Uterus (tissue), 4 donors: ENCODE results near the gene SYNGR3. TPM values are rescaled to one million over a fixed set of nuclear protein-coding genes. Genes with fewer than 3 reads are reported as not detected.

Experiments
- DNase-seq, 2 donors: peaks; one replicate each; pipeline ENCODE4 v3.0.0-alpha.2; 2019 to 2020
- H3K27ac ChIP-seq, 2 donors: fragments of 200-600 bp; sonication (generic); 1 replicate in 1 of 2; 2 replicates in 1 of 2; pipeline ENCODE4 v1.5.1; 2016 to 2018
- H3K27me3 ChIP-seq, 2 donors: fragments of 200-600 bp; sonication (generic); one replicate each; pipeline ENCODE4 v1.5.1; 2018 to 2019; ENCODE audit warnings: control low read depth in 1 of 2
- H3K36me3 ChIP-seq, 2 donors: fragments of 200-600 bp; sonication (generic); one replicate each; pipeline ENCODE4 v1.5.1; 2019; ENCODE audit warnings: control low read depth in 1 of 2
- H3K4me1 ChIP-seq, 2 donors: fragments of 200-600 bp; sonication (generic); one replicate each; pipeline ENCODE4 v1.5.1; 2018 to 2019; ENCODE audit warnings: control low read depth in 1 of 2
- H3K4me3 ChIP-seq, 2 donors: fragments of 200-600 bp; sonication (generic); 1 replicate in 1 of 2; 2 replicates in 1 of 2; pipeline ENCODE4 v1.5.1; 2018 to 2019; ENCODE audit warnings: mild to moderate bottlenecking in 1 of 2
- H3K9me3 ChIP-seq, 2 donors: fragments of 200-600 bp; sonication (generic); one replicate each; pipeline ENCODE4 v1.5.1; 2019; ENCODE audit warnings: control low read depth in 1 of 2
- CTCF ChIP-seq, 4 experiments: fragments of 200-600 bp in 2 of 4; fragments of 450-650 bp in 2 of 4; sonication (generic) in 2 of 4; IDR thresholded peaks; one replicate each; pipeline ENCODE4 v1.5.1; 2016 to 2019; ENCODE audit warnings: antibody characterized with exemption in 4 of 4, mild to moderate bottlenecking in 2 of 4, moderate library complexity in 1 of 4
- POLR2A ChIP-seq, 2 donors: fragments of 450-650 bp; IDR thresholded peaks; one replicate each; pipeline ENCODE4 v1.6.1; 2016; ENCODE audit warnings: antibody characterized with exemption in 2 of 2, mild to moderate bottlenecking in 1 of 2, moderate library complexity in 1 of 2
- intact Hi-C: fragments of 100-400 bp; cut with DNase I; formaldehyde crosslinking; loops from one replicate; pipeline ENCODE4 v1.15.1; 2023; ENCODE audit warnings: low total_unique reads
- total RNA-seq, 4 donors: library from RNA; depleted of rRNA in 3 of 4; stranded (reverse); fragments of >200 nt in 3 of 4; gene quantifications; one replicate each; pipeline versions ENCODE4 v1.1.0 to v1.2.4, GENCODE V29; 2014 to 2023
- donor health status: DM: yes; HTN: yes; CAD: no.

SYNGR3 gene
- total RNA-seq, 4 donors from 2014 or later: 1.5 TPM; not detected in 3

- H3K36me3 ChIP-seq: no peaks in the 10 kb centered on the region
- H3K27ac ChIP-seq: no peak overlapping the region
- peaks cover 0 to 14% of the 10 kb centered on the region in 2 donors for H3K27me3 ChIP-seq
- TF ChIP-seq POLR2A (IDR thresholded peaks at IDR 0.05): no peak
- TF ChIP-seq CTCF (IDR thresholded peaks at IDR 0.05): no peak
- no peak for DNase-seq
- intact Hi-C loops: no loop called here
- no peak overlapping the region for H3K4me3 ChIP-seq
- no peaks in the 10 kb centered on the region for H3K9me3 ChIP-seq
- peaks cover 0 to 6% of the 10 kb centered on the region in 2 donors for H3K4me1 ChIP-seq
These were observed 11.9 kb upstream of the SYNGR3 start for GRCh38 chr16:1977875-1978268.

GRCh38 chr16:1978476-1979120 lies 11.2 kb upstream of the SYNGR3 start:
- intact Hi-C loops: no loop called here
- TF ChIP-seq CTCF (IDR thresholded peaks at IDR 0.05): no peak
- no peak for TF ChIP-seq POLR2A (IDR thresholded peaks at IDR 0.05)
- H3K27ac ChIP-seq: no peak overlapping the region
- H3K9me3 ChIP-seq: no peaks in the 10 kb centered on the region
- DNase-seq: no peak
- no peak overlapping the region for H3K4me3 ChIP-seq
- H3K27me3 ChIP-seq: peaks cover 0 to 14% of the 10 kb centered on the region in 2 donors
- H3K4me1 ChIP-seq: no peaks in the 10 kb centered on the region
- no peaks in the 10 kb centered on the region for H3K36me3 ChIP-seq

GRCh38 chr16:1979271-1980029 lies 10.3 kb upstream of the SYNGR3 start:
- H3K36me3 ChIP-seq: no peaks in the 10 kb centered on the region
- H3K27me3 ChIP-seq: peaks cover 0 to 14% of the 10 kb centered on the region in 2 donors
- no peak overlapping the region for H3K27ac ChIP-seq
- H3K4me3 ChIP-seq: no peak overlapping the region
- no peaks in the 10 kb centered on the region for H3K9me3 ChIP-seq
- no peaks in the 10 kb centered on the region for H3K4me1 ChIP-seq
- no peak for DNase-seq
- TF ChIP-seq POLR2A (IDR thresholded peaks at IDR 0.05): no peak
- no peak for TF ChIP-seq CTCF (IDR thresholded peaks at IDR 0.05)
- intact Hi-C loops: no loop called here

- no peaks in the 10 kb centered on the region for H3K36me3 ChIP-seq
- intact Hi-C loops: no loop called here
- no peak overlapping the region for H3K27ac ChIP-seq
- DNase-seq: no peak
- peaks cover 0 to 14% of the 10 kb centered on the region in 2 donors for H3K27me3 ChIP-seq
- H3K4me1 ChIP-seq: peaks cover 0 to 6% of the 10 kb centered on the region in 2 donors
- H3K9me3 ChIP-seq: no peaks in the 10 kb centered on the region
- TF ChIP-seq CTCF (IDR thresholded peaks at IDR 0.05) (no peak), POLR2A (IDR thresholded peaks at IDR 0.05) (no peak)
- no peak overlapping the region for H3K4me3 ChIP-seq
These were observed 9.6 kb upstream of the SYNGR3 start for GRCh38 chr16:1980030-1980769.

- intact Hi-C loops: no loop called here
- H3K36me3 ChIP-seq: no peaks in the 10 kb centered on the region
These were observed 9.0 kb upstream of the SYNGR3 start for GRCh38 chr16:1980770-1981087.

More at GRCh38 chr16:1980770-1981087, 9.0 kb upstream of the SYNGR3 start:
- H3K27ac ChIP-seq: no peak overlapping the region
- no peaks in the 10 kb centered on the region for H3K9me3 ChIP-seq
- no peak for TF ChIP-seq POLR2A (IDR thresholded peaks at IDR 0.05)
- TF ChIP-seq CTCF (IDR thresholded peaks at IDR 0.05): no peak
- peaks cover 0 to 8% of the 10 kb centered on the region in 2 donors for H3K4me1 ChIP-seq
- peaks cover 0 to 14% of the 10 kb centered on the region in 2 donors for H3K27me3 ChIP-seq
- no peak for DNase-seq
- H3K4me3 ChIP-seq: no peak overlapping the region
